ENCODE data around the gene TFDP1.

DNA sequence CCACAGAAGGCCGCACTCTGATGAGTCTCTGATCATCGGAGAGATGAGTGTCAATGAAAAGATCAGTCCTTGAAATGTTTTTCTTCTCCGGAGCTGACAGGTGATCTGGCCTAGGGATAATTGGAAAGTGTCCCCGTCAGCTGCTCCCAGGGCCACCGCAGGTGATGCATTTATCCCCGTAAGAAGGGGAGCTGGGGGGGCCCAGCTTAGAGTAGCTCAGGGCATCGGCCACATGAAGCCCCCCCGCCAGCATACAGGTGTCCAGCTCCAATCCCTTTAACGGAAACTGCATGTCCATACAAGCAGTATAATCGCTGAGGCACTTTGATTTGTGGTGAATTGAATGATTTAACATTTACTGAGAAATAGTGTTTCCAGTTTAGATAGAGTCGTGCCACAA is 45.7 kb downstream of the TFDP1 start:
- TF ChIP-seq EZH2 (IDR thresholded peaks at IDR 0.05; ENCODE audit: insufficient read depth, poor library complexity, severe bottlenecking) (no peak), EZH2phosphoT487 (IDR thresholded peaks at IDR 0.05; ENCODE audit: insufficient read depth, low read depth) (no peak)
